GM19328 (cell line): ENCODE measurements around the gene PPP5C.

Experiments used
- ATAC-seq: cut with Tn5 transposase; IDR thresholded peaks from one replicate; pipeline ENCODE4 v1.9.1; 2021; ENCODE audit warnings: mild to moderate bottlenecking, moderate library complexity; ENCODE audit not compliant: unreplicated experiment

Gene PPP5C

DNA sequence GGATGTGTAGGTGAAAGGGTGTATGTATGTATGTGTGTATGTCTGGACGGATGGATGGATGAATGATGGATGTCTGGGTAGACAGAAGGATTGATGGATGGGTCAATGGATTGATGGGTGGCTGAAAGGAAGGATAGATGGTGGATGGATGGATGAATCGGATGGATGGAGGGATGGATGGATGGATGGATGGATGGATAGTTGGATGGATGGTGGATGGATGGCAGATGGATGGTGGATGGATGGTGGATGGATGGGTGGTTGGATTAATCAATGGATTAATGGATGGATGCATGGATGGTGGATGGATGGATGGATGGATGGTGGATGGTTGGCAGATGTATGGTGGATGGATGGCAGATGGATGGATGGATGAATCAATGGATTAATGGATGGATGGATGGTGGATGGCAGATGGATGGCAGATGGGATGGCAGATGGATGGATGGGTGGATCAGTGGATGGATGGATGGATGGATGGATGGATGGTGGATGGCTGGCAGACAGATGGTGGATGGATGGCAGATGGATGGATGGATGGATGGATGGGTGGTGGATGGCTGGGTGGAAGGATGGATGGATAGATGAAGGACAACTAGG lies 16.5 kb upstream of the PPP5C start:
- no peak for ATAC-seq

DNA sequence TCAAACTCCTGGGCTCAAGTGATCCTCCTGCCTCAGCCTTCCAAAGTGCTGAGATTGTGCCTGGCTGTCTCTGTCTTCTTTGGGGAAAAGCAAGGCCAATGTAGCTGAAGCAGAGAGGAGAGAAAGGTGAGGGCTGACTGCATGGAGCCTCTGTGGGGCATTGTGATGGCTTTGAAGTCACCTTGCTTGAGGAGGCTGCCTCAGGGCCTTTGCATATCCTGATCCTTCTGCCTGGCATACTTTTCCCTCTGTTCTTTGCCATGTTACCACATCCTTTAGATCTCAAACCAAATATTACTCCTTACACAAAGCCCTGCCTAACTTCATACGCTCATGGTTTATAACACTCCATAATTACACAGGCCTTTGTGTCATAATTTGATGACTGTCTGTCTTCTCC lies 9.4 kb upstream of the PPP5C start:
- no peak for ATAC-seq

DNA sequence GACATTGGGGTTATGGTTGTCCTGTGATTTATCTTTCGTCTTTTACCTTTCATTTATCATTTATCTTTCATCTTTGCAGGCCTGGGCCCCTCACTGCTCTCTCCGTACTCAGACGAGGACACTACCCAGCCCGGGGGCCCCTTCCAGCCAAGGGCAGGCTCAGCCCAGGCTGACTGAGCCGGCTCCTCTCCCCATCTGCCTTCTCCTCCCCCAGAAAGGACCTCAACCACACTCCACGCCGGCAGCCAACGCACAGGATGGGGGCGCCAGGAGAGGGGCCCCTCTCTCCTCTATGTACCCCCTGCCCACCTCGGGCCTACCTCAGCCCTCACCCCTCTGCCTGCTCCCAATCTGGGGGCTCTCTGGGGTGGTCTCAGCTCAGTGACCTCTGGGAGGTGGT lies 7.4 kb upstream of the PPP5C start:
- ATAC-seq, result no peak

DNA sequence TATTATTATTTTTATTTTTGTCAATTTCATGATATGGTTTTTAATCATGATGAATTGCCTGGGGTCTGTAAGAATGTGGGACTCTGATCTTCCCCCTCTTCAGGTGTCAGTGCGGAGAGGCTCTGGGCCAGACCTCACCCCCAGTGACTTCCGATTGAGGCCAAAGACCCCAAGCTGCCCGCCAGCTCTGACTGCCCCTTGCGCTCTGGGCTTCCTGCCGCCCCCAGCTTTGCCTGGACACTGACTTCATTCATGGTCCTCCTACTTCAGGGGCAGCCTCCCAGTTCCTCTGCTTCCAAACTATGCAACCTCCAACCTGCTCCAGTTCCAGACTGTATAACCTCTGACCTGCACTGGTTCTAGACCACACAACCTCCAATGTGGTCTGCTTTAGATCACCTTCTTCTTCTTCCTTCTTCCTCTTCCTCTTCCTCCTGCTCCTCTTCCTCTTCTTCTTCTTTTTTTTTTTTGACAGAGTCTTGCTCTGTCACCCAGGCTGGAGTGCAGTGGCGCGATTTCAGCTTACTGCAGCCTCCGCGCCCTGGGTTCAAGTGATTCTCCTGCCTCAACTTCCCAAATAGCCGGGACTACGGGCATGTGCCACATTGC lies 6.7 kb upstream of the PPP5C start:
- ATAC-seq, result no peak

DNA sequence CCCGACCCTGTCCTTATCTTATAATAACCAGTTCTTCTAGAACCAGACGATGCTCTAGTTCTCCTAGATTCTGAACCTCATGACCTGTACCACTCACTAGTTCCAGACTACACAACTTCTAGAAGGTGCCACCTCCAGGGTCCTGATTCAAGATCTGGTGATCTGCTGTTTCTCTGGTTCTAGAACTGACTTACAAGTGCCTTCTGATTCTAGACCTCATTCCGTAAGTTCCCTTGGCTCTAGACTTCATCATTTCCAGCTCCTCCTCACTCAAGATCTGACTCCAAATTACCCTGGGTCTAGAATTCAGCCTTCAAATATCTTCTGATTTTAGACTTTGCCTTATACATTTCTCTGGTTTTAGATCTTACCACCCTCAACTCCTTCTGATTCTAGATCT lies 5.0 kb upstream of the PPP5C start:
- no peak for ATAC-seq

DNA sequence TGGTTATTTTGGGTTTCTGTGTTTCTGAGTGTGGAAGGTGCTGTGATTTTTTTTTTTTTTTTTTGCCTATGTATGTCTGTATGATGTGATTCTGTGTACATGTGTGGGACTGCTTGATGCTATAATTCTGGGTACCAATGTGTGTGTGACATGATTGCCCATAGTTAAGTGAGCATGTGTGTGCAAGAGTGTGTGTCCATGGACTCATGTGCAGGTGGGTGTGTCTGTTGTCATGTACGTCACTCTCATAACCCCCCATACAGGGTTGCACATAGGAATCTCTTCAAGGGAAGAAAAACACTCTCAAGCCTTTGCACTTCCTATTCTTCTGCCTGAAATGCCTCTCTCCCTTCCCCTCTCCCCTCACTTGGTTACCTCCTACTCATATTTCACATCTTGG lies 2.5 kb upstream of the PPP5C start:
- no peak for ATAC-seq

DNA sequence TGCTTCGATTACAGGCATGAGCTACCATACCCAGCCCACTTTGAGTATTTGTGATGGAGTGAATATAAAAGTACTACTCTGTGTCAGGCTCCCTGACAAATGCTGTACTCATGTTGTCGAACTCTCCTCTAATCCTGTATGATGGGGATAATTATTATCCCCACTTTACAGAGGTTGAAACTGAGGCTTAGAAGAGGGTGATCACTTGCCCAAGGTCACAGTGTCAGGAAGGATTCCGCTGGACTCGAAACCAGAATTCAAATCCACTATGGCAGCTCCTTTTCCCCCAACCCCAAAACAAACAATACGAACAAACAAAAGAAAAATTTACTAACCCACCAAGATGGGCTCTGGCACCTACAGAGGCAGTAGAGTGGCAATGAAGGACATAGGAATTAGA lies 1.7 kb upstream of the PPP5C start:
- no peak for ATAC-seq

DNA sequence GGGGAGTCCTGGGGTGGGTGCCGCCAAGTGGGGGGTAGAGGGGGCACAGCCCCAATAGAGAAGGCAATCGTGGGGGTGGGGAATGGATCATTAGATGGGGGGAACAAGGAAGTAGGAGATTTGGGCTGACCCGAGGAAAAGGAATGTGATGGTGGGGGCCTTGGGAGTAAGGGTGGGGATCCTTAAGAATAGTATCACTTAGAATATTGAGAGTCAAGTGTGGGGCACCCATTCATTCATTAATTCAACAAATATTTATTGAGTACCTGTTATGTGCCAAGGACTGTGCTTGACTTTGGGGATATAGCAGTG lies 641 bp downstream of the PPP5C start:
- no peak for ATAC-seq

DNA sequence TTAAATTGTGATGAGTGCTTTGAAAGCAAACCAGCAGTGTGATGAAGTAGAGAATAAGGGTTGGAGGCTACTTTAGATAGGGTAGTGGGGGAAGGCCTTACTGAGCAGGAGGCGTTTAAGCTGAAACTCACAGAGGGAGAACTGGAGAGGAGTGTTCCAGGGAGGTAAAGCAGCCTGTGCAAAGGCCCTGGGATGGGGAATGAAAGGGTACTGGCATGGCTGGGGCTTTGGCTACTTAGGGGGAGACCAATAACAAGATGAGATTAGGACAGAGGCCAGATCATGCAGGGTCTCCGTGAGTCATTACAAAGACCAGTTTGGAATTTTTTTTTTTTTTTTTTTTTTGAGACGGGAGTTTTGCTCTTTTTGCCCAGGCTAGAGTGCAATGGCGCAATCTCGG lies 1.1 kb downstream of the PPP5C start:
- ATAC-seq, result no peak

DNA sequence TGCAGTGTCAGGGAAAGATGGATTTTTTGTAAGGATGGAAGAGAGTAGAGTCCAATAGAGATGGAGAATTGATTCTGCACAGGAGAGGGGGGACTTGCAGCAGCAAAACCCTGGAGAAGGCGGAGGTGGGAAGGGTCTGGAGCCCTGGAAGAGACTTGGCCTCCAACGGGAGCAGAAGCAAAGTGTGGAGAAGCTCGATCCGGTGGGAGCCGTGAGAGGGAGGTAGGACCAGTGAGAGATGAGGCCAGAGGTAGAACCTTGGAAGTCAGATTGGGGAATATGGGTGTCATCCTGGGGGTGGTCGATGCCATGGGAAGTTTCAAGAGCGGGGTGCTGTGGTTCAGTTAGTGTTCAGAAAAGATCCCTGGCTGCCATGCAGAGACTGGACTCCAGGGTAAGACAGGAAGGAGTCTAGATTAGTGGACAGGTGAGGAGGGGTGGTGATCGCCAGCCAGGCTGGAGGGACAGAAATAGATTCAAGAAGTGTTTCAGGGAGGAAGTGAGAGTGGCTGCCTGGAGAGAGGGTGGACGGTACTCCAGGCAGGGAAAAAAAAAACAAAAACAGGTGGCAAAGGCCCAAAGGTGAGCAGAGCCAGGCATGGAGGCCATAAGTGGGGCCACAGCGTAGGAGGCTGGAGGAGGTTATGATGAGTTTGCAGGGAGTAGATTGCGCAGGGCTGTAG lies 2.6 kb downstream of the PPP5C start:
- no peak for ATAC-seq

DNA sequence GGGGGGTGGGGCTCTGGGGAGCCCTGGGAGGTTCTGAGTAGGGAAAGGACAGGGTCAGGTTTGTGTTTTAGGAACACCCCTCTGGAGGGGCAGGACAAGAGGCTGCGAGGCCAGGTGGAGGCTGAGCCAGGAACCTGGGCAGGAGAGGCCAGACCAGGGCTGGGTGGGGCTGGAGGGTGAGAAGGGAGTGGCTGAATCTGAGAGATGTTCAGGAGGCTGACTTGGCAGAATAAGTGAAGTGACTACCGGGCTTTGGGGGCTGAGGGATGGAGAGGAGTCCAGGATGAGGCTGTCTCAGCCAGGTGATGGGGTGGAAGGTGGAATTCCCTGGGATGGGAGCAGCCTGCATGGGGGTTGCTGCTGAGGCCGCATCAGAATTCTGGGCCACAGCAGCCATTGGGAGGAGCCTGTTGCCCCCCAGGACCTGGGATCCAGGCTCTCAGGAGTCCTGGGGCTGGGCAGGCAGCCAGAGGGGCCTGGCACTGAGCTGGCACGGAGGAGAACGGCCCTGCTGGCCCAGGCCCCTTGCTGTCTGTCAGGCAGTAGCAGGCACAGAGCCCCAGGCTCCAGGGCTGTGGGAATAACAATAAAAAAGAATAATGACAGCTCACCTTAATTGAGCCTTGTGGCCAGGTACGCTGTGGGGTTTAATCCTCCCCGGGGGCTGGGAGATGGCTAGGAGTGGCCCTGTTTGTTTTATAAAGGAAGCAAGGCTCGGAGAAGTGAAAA lies 3.3 kb downstream of the PPP5C start:
- no peak for ATAC-seq

DNA sequence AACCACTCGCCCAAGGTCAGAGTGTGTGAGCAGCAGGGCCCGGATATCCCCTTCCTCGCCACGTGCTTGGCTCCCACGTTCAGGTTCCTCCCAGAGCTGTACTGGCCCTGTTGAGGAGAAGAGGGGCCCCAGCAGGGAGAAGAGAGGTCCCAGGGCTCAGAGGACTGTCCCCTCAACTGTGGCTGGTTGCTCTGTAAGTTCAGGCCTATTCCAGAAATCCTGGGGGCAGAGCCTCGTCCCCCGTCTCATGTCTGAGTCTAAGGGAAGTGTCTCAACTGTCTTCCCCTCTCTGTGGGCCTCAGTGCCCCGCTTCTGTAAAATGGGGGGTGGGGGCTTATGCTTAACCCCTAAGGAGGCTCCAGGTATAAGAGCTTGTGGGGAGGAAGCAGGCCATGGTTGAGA lies 3.9 kb downstream of the PPP5C start:
- no peak for ATAC-seq

DNA sequence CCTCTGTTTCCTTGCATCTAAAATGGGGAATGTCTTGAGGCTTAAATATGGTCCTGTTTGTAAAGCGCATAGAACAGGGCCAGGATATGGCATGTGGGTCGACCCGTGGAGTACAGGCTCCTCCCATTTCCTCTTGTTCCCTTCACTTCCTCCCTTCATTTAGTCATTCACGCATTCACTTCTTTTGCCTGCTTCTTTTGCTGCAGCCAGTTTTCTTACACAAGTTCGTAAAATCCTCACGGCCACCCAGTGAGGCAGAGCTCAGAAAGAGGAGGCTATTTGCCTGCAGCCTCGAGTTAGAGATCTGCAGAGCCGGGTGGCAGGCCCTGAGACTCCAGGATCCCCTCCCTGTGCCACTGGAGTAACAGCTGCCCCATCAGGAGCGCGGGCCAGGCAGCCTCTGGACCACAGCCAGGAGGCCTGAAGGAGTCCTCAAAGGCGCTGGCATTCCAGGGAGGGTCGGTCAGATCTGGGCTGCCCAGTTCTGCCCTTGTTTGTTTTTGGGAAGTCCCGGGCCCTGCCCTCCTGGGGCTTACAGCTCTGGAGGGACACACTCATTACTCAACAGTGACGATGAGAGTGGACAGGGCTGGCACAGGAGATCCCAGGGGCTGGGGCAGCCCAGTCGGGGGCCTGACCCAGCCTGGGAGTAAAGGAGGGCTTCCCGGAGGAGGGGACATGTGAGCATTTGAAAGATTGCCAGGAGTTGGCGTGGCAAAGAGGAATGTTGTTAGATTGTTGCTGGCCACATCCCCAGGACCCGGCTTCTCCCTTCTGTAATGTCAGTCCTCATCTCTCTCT lies 4.6 kb downstream of the PPP5C start:
- ATAC-seq, result no peak

DNA sequence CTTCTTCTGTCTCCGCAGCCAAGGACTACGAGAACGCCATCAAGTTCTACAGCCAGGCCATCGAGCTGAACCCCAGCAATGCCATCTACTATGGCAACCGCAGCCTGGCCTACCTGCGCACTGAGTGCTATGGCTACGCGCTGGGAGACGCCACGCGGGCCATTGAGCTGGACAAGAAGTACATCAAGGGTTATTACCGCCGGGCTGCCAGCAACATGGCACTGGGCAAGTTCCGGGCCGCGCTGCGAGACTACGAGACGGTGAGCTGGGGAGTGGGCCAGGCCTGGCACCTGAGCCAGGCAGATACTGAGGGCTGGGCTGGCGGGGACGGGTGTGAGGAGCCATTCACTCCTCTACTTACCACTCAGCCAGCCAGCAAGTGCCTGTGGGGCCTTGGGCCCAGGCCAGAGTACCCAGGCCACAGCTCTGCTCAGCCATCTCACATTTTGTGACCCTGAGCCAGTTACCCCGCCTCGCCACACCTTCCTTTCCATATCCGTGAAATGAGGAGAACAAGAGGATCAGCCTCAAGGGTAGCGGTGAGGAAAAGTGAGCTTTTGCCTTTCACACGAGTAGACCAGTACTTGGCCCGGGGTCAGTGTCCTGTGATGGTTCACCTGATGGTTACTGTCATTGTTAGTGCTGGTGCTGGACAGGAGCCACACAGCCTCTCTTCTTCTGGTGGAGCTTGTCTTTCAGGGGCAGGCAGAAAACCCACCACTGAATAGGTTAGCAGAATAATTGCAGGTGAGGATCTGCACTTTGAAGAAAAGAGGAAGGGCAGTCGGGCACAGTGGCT lies 7.0 kb downstream of the PPP5C start:
- no peak for ATAC-seq

DNA sequence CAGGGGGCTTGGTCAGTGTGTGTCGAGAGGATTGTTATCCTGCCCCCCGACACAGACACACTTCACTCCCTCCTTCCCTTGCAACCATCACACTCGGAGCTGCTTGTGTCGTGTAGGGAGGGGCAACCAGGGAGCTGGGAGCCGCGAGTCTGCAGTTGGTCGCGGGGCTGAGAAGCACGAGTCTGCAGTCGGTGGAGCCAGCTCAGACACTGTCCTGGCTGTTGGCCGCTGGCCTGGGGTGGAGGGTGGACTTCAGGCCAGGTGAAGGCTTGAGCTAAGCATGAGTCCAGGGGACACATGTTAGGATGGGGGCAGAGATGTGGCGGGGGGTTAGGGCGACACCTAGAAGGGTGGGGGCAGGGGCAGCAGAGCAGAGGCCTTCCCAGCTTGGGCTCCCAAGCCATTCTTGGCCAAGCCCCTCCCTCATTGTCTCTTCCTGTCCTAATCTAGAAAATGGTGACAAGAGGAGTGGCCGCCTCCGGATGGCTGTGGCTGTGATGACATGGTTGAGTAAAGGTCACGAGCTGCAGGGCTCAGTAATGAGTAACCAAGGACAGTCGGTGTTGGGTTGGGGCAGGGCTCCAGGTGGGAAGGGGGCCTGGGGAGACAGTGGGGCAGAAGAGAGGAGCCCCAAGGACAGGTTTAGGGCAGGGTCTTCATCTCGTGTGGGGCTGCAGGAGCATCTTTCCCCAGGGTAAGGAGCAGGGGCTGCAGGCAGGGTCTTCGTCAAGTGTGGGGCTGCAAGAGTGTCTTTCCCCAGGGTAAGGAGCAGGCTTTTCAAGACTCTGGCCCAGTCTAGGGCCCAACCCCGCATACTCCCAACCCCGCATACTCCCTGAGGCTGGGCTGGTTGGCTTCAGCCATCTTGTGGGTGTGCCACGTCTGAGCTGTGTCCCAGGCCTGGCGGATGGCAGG lies 8.6 kb downstream of the PPP5C start:
- ATAC-seq, result no peak

DNA sequence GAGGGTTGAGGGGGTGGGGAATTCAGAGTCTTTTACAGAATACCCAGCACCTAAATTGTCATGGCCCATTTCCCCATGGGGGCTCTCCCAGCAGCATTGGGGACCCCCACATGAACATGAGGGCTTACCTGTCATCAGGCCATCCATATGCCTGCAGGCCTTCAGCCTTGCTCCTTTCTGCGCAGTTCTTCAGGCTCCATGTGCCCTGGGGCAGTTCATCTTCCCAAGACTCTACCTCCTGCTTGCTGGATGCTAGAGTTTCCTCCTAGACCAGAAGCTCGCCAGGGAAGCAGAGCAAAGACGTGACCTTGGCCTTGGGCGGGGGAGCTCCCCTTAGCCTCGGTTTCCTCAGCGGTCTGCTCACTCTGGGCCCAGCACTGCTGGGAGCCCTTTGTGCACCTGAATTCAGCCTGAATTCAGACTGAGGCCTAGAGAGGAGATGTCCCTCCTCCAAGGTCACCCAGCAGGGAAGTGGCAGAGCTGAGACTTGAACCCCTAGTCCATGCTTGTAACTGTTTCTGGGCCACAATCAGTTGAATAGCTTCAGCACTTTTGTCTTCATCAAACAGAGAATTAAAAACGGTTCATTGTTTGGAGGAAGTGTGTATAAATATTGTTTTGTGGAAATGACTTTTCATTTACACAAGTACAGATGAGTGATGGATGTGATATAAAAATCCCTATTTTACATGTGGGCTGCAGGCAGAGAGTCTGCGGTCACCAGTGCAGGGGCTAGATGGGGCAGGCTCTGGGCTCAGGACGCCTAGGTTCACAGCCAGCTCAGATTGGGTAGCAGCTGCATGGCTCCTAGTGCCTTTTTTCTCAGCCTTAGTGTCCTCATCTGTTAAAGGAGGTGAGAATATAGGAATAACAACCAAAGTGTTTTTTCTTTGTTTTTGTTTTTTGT lies 9.5 kb downstream of the PPP5C start:
- ATAC-seq, result no peak

DNA sequence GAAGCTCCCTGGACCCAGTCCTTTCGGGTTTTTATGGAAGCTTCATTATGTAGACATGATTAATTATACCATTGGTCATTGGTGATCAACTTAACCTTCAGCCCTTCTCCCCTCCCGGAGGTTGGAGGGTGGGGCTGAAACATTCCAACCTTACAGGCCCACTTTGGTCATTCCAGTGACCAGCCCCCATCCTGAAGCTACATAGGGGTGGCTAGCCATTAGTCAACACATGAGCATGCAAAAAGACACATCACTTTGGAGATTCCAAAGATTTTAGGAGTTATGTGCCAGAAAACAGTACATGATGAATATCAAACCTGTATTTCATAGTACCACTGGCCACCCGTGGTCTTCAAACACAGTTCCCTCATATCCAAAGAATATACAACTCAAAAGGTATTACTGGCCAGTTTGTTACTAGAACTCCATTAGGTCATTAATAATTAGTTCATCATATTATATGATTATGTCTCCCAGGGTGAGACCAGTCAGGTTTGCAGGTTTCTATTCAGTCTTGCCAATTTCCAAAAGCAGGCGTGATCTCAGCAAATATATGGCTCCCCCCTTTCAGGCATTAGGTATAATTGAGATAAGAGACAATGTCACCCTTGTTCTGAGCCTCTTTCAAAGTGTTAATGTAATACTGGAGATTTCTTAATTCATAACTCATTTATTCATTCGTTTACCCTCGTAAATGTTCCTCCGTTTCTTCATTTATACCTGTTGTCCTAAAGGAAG lies 11.1 kb downstream of the PPP5C start:
- no peak for ATAC-seq

DNA sequence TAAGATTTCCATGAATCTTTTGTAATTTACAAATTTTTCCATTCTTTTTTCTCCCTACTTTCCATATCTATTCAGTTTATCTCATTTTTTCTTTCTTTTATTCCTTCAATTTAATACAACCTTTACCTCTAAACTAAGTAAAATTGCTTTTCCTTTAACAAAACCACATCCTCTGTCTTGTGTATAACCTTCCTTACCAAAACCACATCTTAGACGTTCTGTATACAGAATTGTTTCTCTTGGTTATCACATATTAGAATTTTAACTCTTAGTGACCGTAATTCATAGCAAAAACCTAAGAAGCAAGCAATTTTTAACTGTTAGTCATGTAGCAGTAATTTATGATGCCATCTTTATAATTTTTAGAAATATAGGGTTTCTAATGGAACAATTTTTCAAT lies 15.0 kb downstream of the PPP5C start:
- ATAC-seq, result no peak
